H1 (cell line): ENCODE measurements around the gene CCR9. TPM values are rescaled to one million over a fixed set of nuclear protein-coding genes. Genes with fewer than 3 reads are reported as not detected.

Experiments used
- CTCF ChIA-PET: fragments of 300-600 bp; sonication (Branson Sonifier 250); formaldehyde crosslinking; loops from one replicate; lab custom pipeline; 2021; ENCODE audit not compliant: partially characterized antibody; lab: Charles Lee
- POLR2A ChIA-PET: fragments of 300-600 bp; sonication (Branson Sonifier 250); formaldehyde crosslinking; loops from one replicate; lab custom pipeline; 2021; ENCODE audit warnings: inconsistent platforms; ENCODE audit not compliant: partially characterized antibody; lab: Charles Lee
- DNase-seq, 2 experiments: peaks; one replicate each; pipeline versions ENCODE4 v3.0.0 to v3.0.0-alpha.2; 2010 to 2022; ENCODE audit warnings: low spot score in 2 of 2, low read depth in 1 of 2, mixed read lengths in 1 of 2
- FAIRE-seq: peaks from 2 replicates; lab custom pipeline; 2011; peaks lifted over from hg19 to GRCh38; lab: Jason Lieb, UNC
- H2AFZ ChIP-seq: 2 replicates; pipeline ENCODE4 v1.8.1; 2012; ENCODE audit warnings: low read length, inconsistent platforms
- H2AK5ac ChIP-seq: 2 replicates; pipeline ENCODE4 v1.6.1; 2013; ENCODE audit warnings: low read depth, low read length
- H2BK120ac ChIP-seq: replicated peaks from 2 replicates; pipeline ENCODE3; 2013; ENCODE audit warnings: low read depth, low read length, inconsistent platforms
- H2BK12ac ChIP-seq: 2 replicates; pipeline ENCODE4 v1.6.1; 2013; ENCODE audit warnings: low read depth, low read length
- H2BK15ac ChIP-seq: 2 replicates; pipeline ENCODE4 v1.6.1; 2013; ENCODE audit warnings: low read length
- H2BK20ac ChIP-seq: 2 replicates; pipeline ENCODE4 v1.6.1; 2013; ENCODE audit warnings: low read length
- H2BK5ac ChIP-seq: 2 replicates; pipeline ENCODE4 v1.6.1; 2013; ENCODE audit warnings: low read depth, low read length
- H3K14ac ChIP-seq: 2 replicates; pipeline ENCODE4 v1.6.1; 2013; ENCODE audit warnings: inconsistent platforms; ENCODE audit not compliant: insufficient read length
- H3K18ac ChIP-seq: 2 replicates; pipeline ENCODE4 v1.6.1; 2013; ENCODE audit warnings: low read length; ENCODE audit errors: extremely low read depth
- H3K23ac ChIP-seq: 2 replicates; pipeline ENCODE4 v1.6.1; 2013; ENCODE audit warnings: inconsistent platforms; ENCODE audit not compliant: insufficient read length
- H3K23me2 ChIP-seq: 2 replicates; pipeline ENCODE4 v1.6.1; 2013; ENCODE audit warnings: low read depth, low read length
- H3K27ac ChIP-seq: 2 replicates; pipeline ENCODE4 v1.6.1; 2011; ENCODE audit warnings: low read depth, low read length, inconsistent platforms
- H3K27me3 ChIP-seq, 4 experiments: replicated peaks in 1 of 4; 1 replicate in 1 of 4; 2 replicates in 3 of 4; pipeline versions ENCODE4 v1.6.1 to v1.8.1; 2011 to 2013; ENCODE audit warnings: low read length in 3 of 4, mild to moderate bottlenecking in 3 of 4, inconsistent platforms in 2 of 4, mixed read lengths in 2 of 4, moderate library complexity in 1 of 4; ENCODE audit not compliant: control insufficient read depth in 3 of 4, insufficient read depth in 3 of 4; ENCODE audit errors: extremely low read depth in 1 of 4
- H3K36me3 ChIP-seq, 4 experiments: 2 replicates each; pipeline versions ENCODE4 v1.6.1 to v1.8.1; 2011 to 2013; ENCODE audit warnings: mild to moderate bottlenecking in 4 of 4, low read length in 3 of 4, moderate library complexity in 2 of 4, control low read depth in 1 of 4, inconsistent platforms in 1 of 4; ENCODE audit not compliant: insufficient read depth in 4 of 4, control insufficient read depth in 2 of 4
- H3K4ac ChIP-seq: replicated peaks from 2 replicates; pipeline ENCODE3; 2013; ENCODE audit warnings: low read length, low read depth, mixed read lengths, inconsistent platforms; ENCODE audit not compliant: insufficient read length
- H3K4me1 ChIP-seq, 4 experiments: replicated peaks in 1 of 4; 1 replicate in 1 of 4; 2 replicates in 3 of 4; pipeline versions ENCODE4 v1.6.1 to v1.8.1; 2011 to 2013; ENCODE audit warnings: low read length in 3 of 4, inconsistent platforms in 2 of 4, mixed read lengths in 1 of 4; ENCODE audit not compliant: insufficient read depth in 4 of 4, control insufficient read depth in 3 of 4
- H3K4me2 ChIP-seq, 2 experiments: 2 replicates each; pipeline versions ENCODE4 v1.6.1 to v1.8.1; 2011 to 2013; ENCODE audit warnings: low read depth in 2 of 2, low read length in 2 of 2, control low read depth in 1 of 2, inconsistent platforms in 1 of 2, mild to moderate bottlenecking in 1 of 2; ENCODE audit not compliant: insufficient read depth in 1 of 2
- H3K4me3 ChIP-seq, 4 experiments: fragments of 200-600, 300-600 bp in 1 of 4; sonication (generic), shearing (Covaris generic), sonication (Bioruptor Twin) in 1 of 4; 2 replicates each; pipeline versions ENCODE4 v1.5.1 to v1.8.1; 2011 to 2016; ENCODE audit warnings: low read length in 4 of 4, low read depth in 3 of 4, control low read depth in 2 of 4, inconsistent platforms in 2 of 4, mild to moderate bottlenecking in 2 of 4, mixed read lengths in 1 of 4, moderate library complexity in 1 of 4; ENCODE audit not compliant: insufficient read depth in 2 of 4; ENCODE audit errors: extremely low read depth in 1 of 4
- H3K56ac ChIP-seq: replicated peaks from 2 replicates; pipeline ENCODE3; 2013; ENCODE audit warnings: low read depth, mild to moderate bottlenecking, mixed read lengths, low read length, inconsistent platforms; ENCODE audit not compliant: insufficient read length
- H3K79me1 ChIP-seq: 2 replicates; pipeline ENCODE4 v1.6.1; 2013; ENCODE audit warnings: low read depth, low read length, control low read depth
- H3K79me2 ChIP-seq, 2 experiments: 2 replicates each; pipeline versions ENCODE4 v1.6.1 to v1.8.1; 2012 to 2013; ENCODE audit warnings: low read length in 2 of 2, mild to moderate bottlenecking in 2 of 2, inconsistent platforms in 1 of 2; ENCODE audit not compliant: insufficient read depth in 2 of 2, control insufficient read depth in 1 of 2
- H3K9ac ChIP-seq, 4 experiments: replicated peaks in 1 of 4; 1 replicate in 1 of 4; 2 replicates in 3 of 4; pipeline versions ENCODE4 v1.6.1 to v1.8.1; 2011 to 2013; ENCODE audit warnings: low read depth in 3 of 4, low read length in 3 of 4, control low read depth in 2 of 4, mild to moderate bottlenecking in 2 of 4, moderate library complexity in 2 of 4, inconsistent platforms in 1 of 4; ENCODE audit errors: extremely low read depth in 1 of 4
- H3K9me3 ChIP-seq, 2 experiments: 2 replicates each; pipeline versions ENCODE4 v1.6.1 to v1.8.1; 2012 to 2013; ENCODE audit warnings: mild to moderate bottlenecking in 2 of 2, moderate library complexity in 2 of 2, control low read depth in 1 of 2, inconsistent platforms in 1 of 2, low read depth in 1 of 2, low read length in 1 of 2, mixed read lengths in 1 of 2; ENCODE audit not compliant: insufficient read depth in 2 of 2
- H4K20me1 ChIP-seq, 2 experiments: replicated peaks in 1 of 2; 2 replicates each; pipeline versions ENCODE3 to v1.8.1; 2011 to 2013; ENCODE audit warnings: inconsistent platforms in 2 of 2, low read length in 2 of 2, mild to moderate bottlenecking in 1 of 2; ENCODE audit not compliant: insufficient read depth in 2 of 2, control insufficient read depth in 1 of 2
- H4K5ac ChIP-seq: 2 replicates; pipeline ENCODE4 v1.6.1; 2013; ENCODE audit warnings: low read length, low read depth, mixed read lengths, inconsistent platforms; ENCODE audit not compliant: insufficient read length
- H4K8ac ChIP-seq: 2 replicates; pipeline ENCODE4 v1.8.0; 2013; ENCODE audit warnings: mild to moderate bottlenecking, moderate library complexity, low read length, inconsistent platforms; ENCODE audit not compliant: insufficient read depth; ENCODE audit errors: extremely low read depth
- H4K91ac ChIP-seq: replicated peaks from 2 replicates; pipeline ENCODE3; 2013; ENCODE audit warnings: low read length, mixed read lengths, inconsistent platforms; ENCODE audit not compliant: insufficient read length
- BRCA1 ChIP-seq: IDR thresholded peaks from 2 replicates; pipeline ENCODE4 v1.6.1; 2012; ENCODE audit warnings: low read depth, low read length, improper control_type of control experiment
- CBX5 ChIP-seq: fragments of 300-800, 300-1000 bp; sonication (generic); IDR thresholded peaks from 2 replicates; pipeline ENCODE4 v1.7.1; 2016; ENCODE audit warnings: antibody characterized with exemption, low read length, low read depth
- EP300 ChIP-seq, 2 experiments: IDR thresholded peaks; 1 replicate in 1 of 2; 2 replicates in 1 of 2; pipeline ENCODE4 v1.6.1; 2011 to 2012; ENCODE audit warnings: low read depth in 2 of 2, low read length in 2 of 2, mild to moderate bottlenecking in 2 of 2, borderline replicate concordance in 1 of 2, inconsistent platforms in 1 of 2, moderate library complexity in 1 of 2
- GTF2F1 ChIP-seq: IDR thresholded peaks from 2 replicates; pipeline ENCODE4 v1.6.1; 2012; ENCODE audit warnings: low read depth, low read length, improper control_type of control experiment, borderline replicate concordance
- JUND ChIP-seq: IDR thresholded peaks from 2 replicates; pipeline ENCODE4 v1.6.1; 2011; ENCODE audit warnings: mild to moderate bottlenecking, improper control_type of control experiment, low read length
- KDM5A ChIP-seq: fragments of 200-600 bp; IDR thresholded peaks from 2 replicates; pipeline ENCODE4 v1.7.1; 2012; ENCODE audit warnings: mild to moderate bottlenecking, low read length, inconsistent platforms, mixed read lengths
- MAFK ChIP-seq: IDR thresholded peaks from 2 replicates; pipeline ENCODE4 v1.6.1; 2012; ENCODE audit warnings: low read depth, mild to moderate bottlenecking, improper control_type of control experiment, low read length
- RAD21 ChIP-seq, 2 experiments: IDR thresholded peaks in 1 of 2; conservative IDR thresholded peaks in 1 of 2; 2 replicates each; pipeline ENCODE4 v1.6.1; 2011; ENCODE audit warnings: low read depth in 2 of 2, low read length in 2 of 2, improper control_type of control experiment in 1 of 2, inconsistent platforms in 1 of 2, mild to moderate bottlenecking in 1 of 2, moderate library complexity in 1 of 2
- SAP30 ChIP-seq: fragments of 300-600 bp; sonication (generic); IDR thresholded peaks from 2 replicates; pipeline ENCODE4 v1.7.1; 2012; ENCODE audit warnings: low read length, moderate library complexity, mild to moderate bottlenecking, inconsistent platforms; ENCODE audit not compliant: insufficient read depth, insufficient replicate concordance
- TBP ChIP-seq: IDR thresholded peaks from 2 replicates; pipeline ENCODE4 v1.6.1; 2011; ENCODE audit warnings: low read depth, low read length, improper control_type of control experiment
- TEAD4 ChIP-seq: IDR thresholded peaks from 2 replicates; pipeline ENCODE4 v1.6.1; 2012; ENCODE audit warnings: low read depth, low read length, inconsistent platforms, mixed read lengths
- WGBS, 2 experiments: shearing (Covaris generic) in 1 of 2; methylation state at CpG; one replicate each; pipeline versions ENCODE4 v1.1.6 to v1.1.7; 2013 to 2015; ENCODE audit warnings: low lambda C conversion rate in 2 of 2, mixed read lengths in 2 of 2, inconsistent platforms in 1 of 2, low coverage in 1 of 2, missing lambda C conversion rate in 1 of 2; ENCODE audit not compliant: insufficient replicate concordance in 2 of 2, insufficient coverage in 1 of 2, insufficient read length in 1 of 2; ENCODE audit errors: extremely low coverage in 1 of 2, missing lambda C conversion rate in 1 of 2; 5-methylcytosine and 5-hydroxymethylcytosine counted together
- polyA plus RNA-seq, 7 experiments: library from polyadenylated mRNA; depleted of rRNA in 3 of 7; stranded (reverse) in 5 of 7; unstranded in 2 of 7; fragments of >200 nt in 5 of 7; fragments of 200-250 nt in 2 of 7; gene quantifications; 1 replicate in 5 of 7; 2 replicates in 1 of 7; 4 replicates in 1 of 7; pipeline versions ENCODE4 v1.2.1 to v1.2.3, GENCODE V29; 2011 to 2013; ENCODE audit warnings: missing spikeins in 2 of 7, mixed read lengths in 2 of 7
- total RNA-seq: library from RNA; stranded (reverse); fragmentation: NEBNext Ultra II Directional; extraction: Animal tissue kit (Norgen Biotek cat#: 25700); gene quantifications from 2 replicates; pipeline ENCODE4 v1.2.1, GENCODE V29; 2021
- TF ChIP-seq, protein P1 (sequence below): IDR thresholded peaks from 2 replicates; pipeline ENCODE4 v1.6.1; 2012; ENCODE audit warnings: low read length, inconsistent platforms

Gene CCR9
- total and polyA plus RNA-seq, 2 of the 8 experiments (the other 6 are each of a cell fraction or from before 2014, with no cell fraction given) = not detected

DNA sequence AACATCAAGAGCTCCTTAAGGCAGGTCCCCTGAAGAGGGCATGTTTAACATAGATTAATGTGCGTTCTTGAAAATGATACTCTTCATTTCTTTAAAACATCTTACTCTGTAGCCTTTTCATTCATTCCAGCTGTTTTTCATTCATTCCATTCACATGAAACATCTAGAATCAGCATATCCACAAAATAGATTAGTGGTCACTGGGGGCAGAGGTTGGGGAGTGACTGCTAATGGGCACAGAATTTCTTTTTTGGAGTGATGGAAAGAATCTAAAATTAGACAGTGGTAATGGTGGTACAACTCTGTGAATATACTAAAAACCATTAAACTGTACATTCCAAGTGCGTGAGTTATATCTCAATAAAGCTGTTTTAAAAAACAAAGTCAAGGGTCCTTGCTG, 41.5 kb downstream of the CCR9 start:
- no peak overlapping the region for H3K23ac ChIP-seq
- H3K4me2 ChIP-seq = no peak overlapping the region
- H3K18ac ChIP-seq = no peak overlapping the region
- no peak overlapping the region for H3K27ac ChIP-seq
- no peak overlapping the region for H4K91ac ChIP-seq
- CTCF ChIA-PET = interaction anchor here (0.6 to 2.6 kb wide), 8 partner anchors 9 to 210 kb away, joined by 3 to 8 read pairs (median 4); no protein-coding TSS in a partner anchor
- H3K14ac ChIP-seq = no peak overlapping the region
- no peak overlapping the region for H2BK20ac ChIP-seq
- no peak overlapping the region for H3K9ac ChIP-seq
- no peak overlapping the region for H2BK15ac ChIP-seq
- H4K5ac ChIP-seq = no peak overlapping the region
- H3K56ac ChIP-seq = no peak overlapping the region
- peaks cover 0 to 7% of the 10 kb centered on the region in 2 experiments for H4K20me1 ChIP-seq
- POLR2A ChIA-PET = no interaction called here
- H3K4ac ChIP-seq = no peak overlapping the region
- H3K9me3 ChIP-seq = no peaks in the 10 kb centered on the region
- no peak overlapping the region for H4K8ac ChIP-seq
- no peak overlapping the region for H2BK5ac ChIP-seq
- FAIRE-seq (no peak), DNase-seq (no peak)
- H2BK120ac ChIP-seq = no peak overlapping the region
- 87% methylated on average over 2 of the region's 2 CpGs; no CpG with 5 or more reads in 1 of the 2 experiments for WGBS, 2 experiments
- H3K79me1 ChIP-seq = no peaks in the 10 kb centered on the region; the same call in none of the 2 replicates
- H3K27me3 ChIP-seq = no peaks in the 10 kb centered on the region
- peaks cover 8 to 35% (median 19%) of the 10 kb centered on the region in 4 experiments; a peak in 7 of 8 replicates for H3K36me3 ChIP-seq
- H3K4me3 ChIP-seq = no peak overlapping the region
- no peaks in the 10 kb centered on the region for H3K4me1 ChIP-seq
- H3K79me2 ChIP-seq = no peaks in the 10 kb centered on the region
- no peak overlapping the region for H2AFZ ChIP-seq
- H3K23me2 ChIP-seq = no peaks in the 10 kb centered on the region
- H2BK12ac ChIP-seq = no peak overlapping the region
- no peak overlapping the region for H2AK5ac ChIP-seq
- no peak for TF ChIP-seq SAP30
- TF ChIP-seq MAFK = no peak
- no peak for TF ChIP-seq JUND
- no peak for TF ChIP-seq TEAD4
- TF ChIP-seq BRCA1 = no peak
- TF ChIP-seq CBX5 = no peak
- TF ChIP-seq GTF2F1 = no peak
- TF ChIP-seq KDM5A = no peak
- TF ChIP-seq, protein P1, sequence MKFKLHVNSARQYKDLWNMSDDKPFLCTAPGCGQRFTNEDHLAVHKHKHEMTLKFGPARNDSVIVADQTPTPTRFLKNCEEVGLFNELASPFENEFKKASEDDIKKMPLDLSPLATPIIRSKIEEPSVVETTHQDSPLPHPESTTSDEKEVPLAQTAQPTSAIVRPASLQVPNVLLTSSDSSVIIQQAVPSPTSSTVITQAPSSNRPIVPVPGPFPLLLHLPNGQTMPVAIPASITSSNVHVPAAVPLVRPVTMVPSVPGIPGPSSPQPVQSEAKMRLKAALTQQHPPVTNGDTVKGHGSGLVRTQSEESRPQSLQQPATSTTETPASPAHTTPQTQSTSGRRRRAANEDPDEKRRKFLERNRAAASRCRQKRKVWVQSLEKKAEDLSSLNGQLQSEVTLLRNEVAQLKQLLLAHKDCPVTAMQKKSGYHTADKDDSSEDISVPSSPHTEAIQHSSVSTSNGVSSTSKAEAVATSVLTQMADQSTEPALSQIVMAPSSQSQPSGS = no peak
- no peak for TF ChIP-seq EP300 (IDR thresholded peaks at IDR 0.05; ENCODE audit: borderline replicate concordance in 1 of 2, low read depth in 2 of 2, low read length in 2 of 2)
- TF ChIP-seq RAD21 (IDR thresholded peaks at IDR 0.05 in 1 of 2, conservative IDR thresholded peaks at IDR 0.05 in 1 of 2; ENCODE audit: low read depth in 2 of 2, low read length in 2 of 2) = no peak
- TF ChIP-seq TBP = no peak
